Thoracic aorta (tissue), 2 donors: ENCODE measurements around the gene ADARB1. TPM values are rescaled to one million over a fixed set of nuclear protein-coding genes. Genes with fewer than 3 reads are reported as not detected.

Experiments
- ATAC-seq: fragments of 150-250 bp; one replicate; pipeline ENCODE4 v1.8.0; 2017; ENCODE audit warnings: low read depth; ENCODE audit not compliant: insufficient number of reproducible peaks, low FRiP score
- DNase-seq: peaks from one replicate; pipeline ENCODE4 v3.0.0-alpha.2; 2020; ENCODE audit warnings: low spot score
- H3K27ac ChIP-seq, 2 donors: fragments of 200-600 bp; sonication (generic); 1 replicate in 1 of 2; 2 replicates in 1 of 2; pipeline ENCODE4 v1.5.1; 2016; ENCODE audit warnings: mild to moderate bottlenecking in 2 of 2, moderate library complexity in 2 of 2
- H3K27me3 ChIP-seq: fragments of 200-600 bp; sonication (generic); replicated peaks from 2 replicates; pipeline ENCODE4 v1.6.0; 2016; ENCODE audit warnings: mild to moderate bottlenecking; ENCODE audit not compliant: insufficient read depth
- H3K36me3 ChIP-seq: fragments of 200-600 bp; sonication (generic); one replicate; pipeline ENCODE4 v1.5.1; 2016
- H3K4me1 ChIP-seq, 2 donors: fragments of 200-600 bp; sonication (generic); 1 replicate in 1 of 2; 2 replicates in 1 of 2; pipeline versions ENCODE4 v1.5.1 to v1.6.0; 2016; ENCODE audit warnings: low read depth in 2 of 2, mild to moderate bottlenecking in 1 of 2; ENCODE audit not compliant: control insufficient read depth in 1 of 2
- H3K4me3 ChIP-seq: fragments of 200-600 bp; sonication (generic); 2 replicates; pipeline ENCODE4 v1.5.1; 2016; ENCODE audit warnings: mild to moderate bottlenecking
- H3K9me3 ChIP-seq: fragments of 200-600 bp; sonication (generic); 2 replicates; pipeline ENCODE4 v1.5.1; 2016
- total RNA-seq, 2 donors: library from RNA; depleted of rRNA; stranded (reverse); fragments of >200 nt; gene quantifications; one replicate each; pipeline versions ENCODE4 v1.1.0 to v1.2.3, GENCODE V29; 2016
- TF ChIP-seq, protein P1 (sequence below): fragments of 200-600 bp; sonication (generic); IDR thresholded peaks from one replicate; pipeline ENCODE4 v1.5.1; 2019; ENCODE audit warnings: antibody characterized with exemption

ADARB1 gene
- total RNA-seq, 2 donors from 2014 or later, result 124 to 201 TPM

DNA sequence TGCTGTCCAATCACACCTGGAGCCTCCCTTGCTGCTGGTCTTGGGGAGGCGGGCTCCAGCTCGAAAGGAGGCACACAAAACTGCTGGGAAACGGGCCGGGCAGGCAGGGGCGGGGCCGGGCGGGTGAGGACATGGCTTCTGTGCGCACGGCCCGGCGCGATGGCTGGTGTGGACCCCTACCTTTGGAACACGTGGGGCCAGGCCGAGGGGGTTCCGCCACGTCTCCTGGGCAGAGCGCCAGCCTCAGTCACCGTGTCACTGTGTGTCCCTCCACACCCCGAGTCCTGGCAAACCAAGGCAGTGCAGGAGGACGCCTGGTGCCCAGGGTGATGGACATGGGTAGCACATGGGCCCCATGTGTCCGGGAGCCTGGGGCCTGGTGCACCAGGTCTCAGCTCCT is 42.0 kb upstream of the ADARB1 start:
- H3K4me1 ChIP-seq, result peaks cover 52 to 68% of the 10 kb centered on the region in 2 donors
- H3K9me3 ChIP-seq, result peaks cover 6% of the 10 kb centered on the region
- ATAC-seq, result no peak
- peak overlapping the region; percentile 82 to 96 for H3K27ac ChIP-seq
- DNase-seq, result no peak
- TF ChIP-seq, protein P1, sequence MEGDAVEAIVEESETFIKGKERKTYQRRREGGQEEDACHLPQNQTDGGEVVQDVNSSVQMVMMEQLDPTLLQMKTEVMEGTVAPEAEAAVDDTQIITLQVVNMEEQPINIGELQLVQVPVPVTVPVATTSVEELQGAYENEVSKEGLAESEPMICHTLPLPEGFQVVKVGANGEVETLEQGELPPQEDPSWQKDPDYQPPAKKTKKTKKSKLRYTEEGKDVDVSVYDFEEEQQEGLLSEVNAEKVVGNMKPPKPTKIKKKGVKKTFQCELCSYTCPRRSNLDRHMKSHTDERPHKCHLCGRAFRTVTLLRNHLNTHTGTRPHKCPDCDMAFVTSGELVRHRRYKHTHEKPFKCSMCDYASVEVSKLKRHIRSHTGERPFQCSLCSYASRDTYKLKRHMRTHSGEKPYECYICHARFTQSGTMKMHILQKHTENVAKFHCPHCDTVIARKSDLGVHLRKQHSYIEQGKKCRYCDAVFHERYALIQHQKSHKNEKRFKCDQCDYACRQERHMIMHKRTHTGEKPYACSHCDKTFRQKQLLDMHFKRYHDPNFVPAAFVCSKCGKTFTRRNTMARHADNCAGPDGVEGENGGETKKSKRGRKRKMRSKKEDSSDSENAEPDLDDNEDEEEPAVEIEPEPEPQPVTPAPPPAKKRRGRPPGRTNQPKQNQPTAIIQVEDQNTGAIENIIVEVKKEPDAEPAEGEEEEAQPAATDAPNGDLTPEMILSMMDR, result no peak
- no peaks in the 10 kb centered on the region for H3K36me3 ChIP-seq
- H3K4me3 ChIP-seq, result no peak overlapping the region
- no peaks in the 10 kb centered on the region for H3K27me3 ChIP-seq

DNA sequence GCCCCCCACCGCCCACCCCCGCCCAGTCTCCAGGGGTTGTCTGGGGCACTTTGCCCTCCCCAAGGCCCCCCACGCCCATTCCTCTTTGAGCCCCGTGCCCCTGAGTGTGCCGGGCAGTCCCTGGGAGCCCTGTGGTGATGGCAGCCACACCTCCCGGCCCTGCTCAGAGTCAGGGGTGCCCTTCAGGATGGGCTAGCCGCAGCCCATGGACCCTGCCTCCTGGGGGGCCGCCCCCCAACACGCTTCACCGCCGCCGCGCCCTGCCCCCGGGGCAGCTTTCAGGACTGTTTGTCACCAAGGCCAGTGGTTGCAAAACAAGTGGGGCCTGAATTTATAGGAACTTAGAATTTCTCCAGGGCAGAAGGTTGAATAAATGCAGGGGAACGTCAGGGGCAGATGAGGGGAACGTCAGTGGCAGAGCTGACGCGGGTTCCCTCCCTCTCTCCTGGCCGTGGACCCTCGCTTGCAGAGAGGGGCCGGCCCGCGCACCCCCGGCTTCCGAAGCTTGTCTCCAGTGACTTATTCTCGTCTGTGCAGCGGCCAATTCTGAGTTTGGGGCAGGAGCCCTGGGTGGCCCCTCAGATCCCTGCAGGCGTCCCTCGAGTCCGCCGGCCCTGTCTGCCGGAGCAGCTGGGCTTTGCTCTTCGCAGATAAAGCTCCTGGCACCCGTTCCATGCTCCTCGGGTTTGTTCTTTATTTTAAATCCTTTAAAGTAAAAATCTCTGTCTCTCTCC is 41.2 kb upstream of the ADARB1 start:
- Histone ChIP-seq H3K27ac (peak overlapping the region; percentile 82 to 96), H3K36me3 (no peaks in the 10 kb centered on the region), H3K4me1 (peaks cover 52 to 67% of the 10 kb centered on the region in 2 donors), H3K27me3 (no peaks in the 10 kb centered on the region), H3K4me3 (peak overlapping the region; percentile 53), H3K9me3 (peaks cover 6% of the 10 kb centered on the region)
- DNase-seq (no peak), ATAC-seq (no peak)
- TF ChIP-seq, protein P1, result no peak

DNA sequence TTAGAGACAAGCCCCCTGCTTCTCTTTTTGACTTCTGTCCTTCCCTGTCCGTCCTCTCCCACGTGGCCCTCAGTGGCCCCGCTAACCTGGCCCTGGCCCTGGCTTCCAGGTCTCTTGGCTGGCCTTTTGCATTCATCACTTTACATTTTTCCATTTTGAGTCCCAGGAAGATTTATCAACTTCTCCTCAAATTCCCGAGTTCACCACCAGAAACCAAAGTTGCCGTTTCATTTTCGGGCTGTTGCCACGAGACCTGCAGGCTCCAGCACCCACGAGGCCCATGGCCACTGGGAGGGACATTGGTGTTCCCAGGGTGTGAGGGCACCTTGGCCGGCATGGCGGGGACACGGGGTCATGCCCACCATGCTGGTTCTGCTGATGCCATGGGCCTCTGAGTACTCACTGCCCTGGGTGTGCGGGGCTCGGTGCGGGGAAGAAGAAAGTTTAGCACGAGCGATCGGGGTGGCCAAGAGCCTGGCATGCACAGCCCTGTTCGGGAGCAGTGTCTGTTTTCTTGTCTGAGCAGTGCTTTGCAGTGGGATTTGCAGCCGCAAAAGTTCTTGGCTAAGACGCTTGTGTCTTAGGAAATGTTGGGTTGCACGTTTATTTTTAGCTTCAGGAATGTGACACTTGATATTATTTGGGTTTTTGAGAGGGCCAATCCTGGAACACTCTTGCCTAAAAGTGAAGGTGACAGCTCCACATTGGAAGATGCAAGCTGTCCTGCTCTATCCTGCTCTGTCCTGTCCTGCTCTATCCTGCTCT is 40.4 kb upstream of the ADARB1 start:
- peak overlapping the region; percentile 53 for H3K4me3 ChIP-seq

DNA sequence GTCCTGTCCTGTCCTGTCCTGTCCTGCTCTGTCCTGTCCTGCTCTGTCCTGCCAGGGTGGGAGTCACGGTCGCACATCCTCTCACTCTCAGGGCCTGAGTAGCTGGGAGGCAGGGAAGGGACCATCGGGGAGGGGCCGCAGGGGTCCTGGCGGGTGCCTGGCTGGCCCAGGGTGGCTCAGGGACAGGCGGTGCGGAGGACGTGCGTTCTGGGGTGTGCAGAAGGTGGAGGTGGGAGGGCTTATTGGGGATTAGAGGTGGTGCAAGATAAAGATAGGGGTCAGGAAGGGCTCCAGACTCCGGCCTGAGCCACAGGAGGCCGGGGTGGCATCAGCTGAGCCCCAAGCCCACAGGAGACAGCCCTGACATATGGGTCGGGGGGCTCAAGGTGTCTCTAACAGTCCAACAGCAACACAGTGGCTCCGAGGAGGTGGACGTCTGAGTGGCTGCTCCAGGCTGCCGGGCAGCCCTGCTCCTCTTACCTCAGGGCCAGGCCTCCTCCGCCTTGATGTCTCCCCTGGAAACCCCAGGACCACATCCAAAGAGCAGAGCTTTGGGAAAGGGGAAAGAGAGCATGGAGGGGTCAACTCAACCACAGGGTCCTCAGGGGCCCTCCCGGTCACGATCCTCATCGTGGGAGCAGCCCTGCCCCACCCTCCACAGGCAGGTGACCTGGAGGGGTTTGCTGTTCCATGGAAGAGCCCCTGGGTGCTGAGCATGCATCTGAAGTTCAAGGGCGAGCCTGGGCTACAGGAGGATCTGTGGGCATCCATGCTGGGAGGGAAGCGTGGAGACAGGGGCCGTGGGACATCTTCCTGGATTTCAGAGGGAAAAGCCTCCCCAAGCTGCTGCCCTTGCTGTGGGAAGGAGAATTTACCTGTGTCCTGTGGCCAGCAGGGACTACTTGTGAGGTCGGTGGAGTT is 39.6 kb upstream of the ADARB1 start:
- H3K4me1 ChIP-seq, result peaks cover 46 to 71% of the 10 kb centered on the region in 2 donors
- peak overlapping the region; percentile 82 to 96 for H3K27ac ChIP-seq
- TF ChIP-seq, protein P1, result no peak
- no peaks in the 10 kb centered on the region for H3K36me3 ChIP-seq
- H3K27me3 ChIP-seq, result no peaks in the 10 kb centered on the region
- no peak for ATAC-seq
- H3K9me3 ChIP-seq, result peaks cover 6% of the 10 kb centered on the region
- peak overlapping the region; percentile 53 for H3K4me3 ChIP-seq
- DNase-seq, result no peak

More for the DNA sequence above, 40.4 kb upstream of the ADARB1 start:
- Histone ChIP-seq H3K27me3 (no peaks in the 10 kb centered on the region), H3K27ac (peak overlapping the region; percentile 82 to 96), H3K4me1 (peaks cover 52 to 70% of the 10 kb centered on the region in 2 donors), H3K9me3 (peaks cover 6% of the 10 kb centered on the region), H3K36me3 (no peaks in the 10 kb centered on the region)
- peak; percentile 19 for ATAC-seq
- DNase-seq, result no peak
- TF ChIP-seq, protein P1, result no peak
